HG03175 (cell line): ENCODE measurements around the gene ST3GAL2.
A peak's percentile ranks its signal among the peaks of the same experiment; 100 is the strongest.
"Not testable (repeated sequence)": the region's sequence is repeated elsewhere in the genome, so short reads cannot be mapped to it uniquely, and the experiment has no call there.

Experiments
- ATAC-seq: cut with Tn5 transposase; IDR thresholded peaks from one replicate; pipeline ENCODE4 v1.9.1; 2021; ENCODE audit warnings: mild to moderate bottlenecking, moderate library complexity; ENCODE audit not compliant: unreplicated experiment

The ST3GAL2 gene

GRCh38 chr16:70467608-70468007, 28.7 kb upstream of the ST3GAL2 start:
- no peak for ATAC-seq

GRCh38 chr16:70467113-70467512, 28.2 kb upstream of the ST3GAL2 start:
- ATAC-seq: no peak

GRCh38 chr16:70466805-70467076, 27.8 kb upstream of the ST3GAL2 start:
- no peak for ATAC-seq

- ATAC-seq: no peak
These were observed 27.3 kb upstream of the ST3GAL2 start for GRCh38 chr16:70465999-70466804.

GRCh38 chr16:70463235-70463634, 24.3 kb upstream of the ST3GAL2 start:
- no peak for ATAC-seq

- ATAC-seq: no peak
These were observed 21.9 kb upstream of the ST3GAL2 start for GRCh38 chr16:70460737-70461261.

GRCh38 chr16:70457446-70458166, 18.7 kb upstream of the ST3GAL2 start:
- ATAC-seq: no peak

- no peak for ATAC-seq
These were observed 17.0 kb upstream of the ST3GAL2 start for GRCh38 chr16:70455910-70456309.

- peak; percentile 86 for ATAC-seq
These were observed 15.5 kb upstream of the ST3GAL2 start, which contains the start of gene FCSK for GRCh38 chr16:70454222-70455034. FCSK (plus strand) TSS chr16:70454595; CDS start chr16:70463191, 8,596 bp downstream.

GRCh38 chr16:70453892-70454221, 15.0 kb upstream of the ST3GAL2 start:
- ATAC-seq: no peak

- ATAC-seq: no peak
These were observed 14.4 kb upstream of the ST3GAL2 start for GRCh38 chr16:70453117-70453891.

- ATAC-seq: not testable (repeated sequence)
These were observed 12.1 kb upstream of the ST3GAL2 start for GRCh38 chr16:70451004-70451340.

- not testable (repeated sequence) for ATAC-seq
These were observed 11.5 kb upstream of the ST3GAL2 start for GRCh38 chr16:70450142-70451003.

GRCh38 chr16:70448075-70448474, 9.2 kb upstream of the ST3GAL2 start:
- ATAC-seq: no peak

- no peak for ATAC-seq
These were observed 5.6 kb upstream of the ST3GAL2 start for GRCh38 chr16:70444249-70445063.

- ATAC-seq: no peak
These were observed 3.4 kb upstream of the ST3GAL2 start for GRCh38 chr16:70442344-70442743.

- no peak for ATAC-seq
These were observed 2.6 kb upstream of the ST3GAL2 start for GRCh38 chr16:70441406-70441990.

GRCh38 chr16:70440009-70440692, 1.3 kb upstream of the ST3GAL2 start:
- ATAC-seq: no peak
